NCI-H460 (cell line): ENCODE data around the gene TRPC1. TPM values are rescaled to one million over a fixed set of nuclear protein-coding genes. Genes with fewer than 3 reads are reported as not detected.

Experiments used
- DNase-seq: peaks from one replicate; pipeline ENCODE4 v3.0.0-alpha.2; 2016; ENCODE audit warnings: low read depth; ENCODE audit errors: extremely low read depth
- small RNA-seq, 2 experiments: library from RNA; depleted of rRNA; stranded (forward); fragments of <200 nt; gene quantifications; one replicate each; pipeline ENCODE3, GENCODE V24; 2014
- total RNA-seq: library from RNA; depleted of rRNA; stranded (reverse); fragments of >200 nt; shearing (Covaris generic); gene quantifications from 2 replicates; pipeline ENCODE4 v1.2.3, GENCODE V29; 2014; rRNA removed

Gene TRPC1
- total RNA-seq, 1 experiment from 2014 or later, result 12.2 TPM

DNA sequence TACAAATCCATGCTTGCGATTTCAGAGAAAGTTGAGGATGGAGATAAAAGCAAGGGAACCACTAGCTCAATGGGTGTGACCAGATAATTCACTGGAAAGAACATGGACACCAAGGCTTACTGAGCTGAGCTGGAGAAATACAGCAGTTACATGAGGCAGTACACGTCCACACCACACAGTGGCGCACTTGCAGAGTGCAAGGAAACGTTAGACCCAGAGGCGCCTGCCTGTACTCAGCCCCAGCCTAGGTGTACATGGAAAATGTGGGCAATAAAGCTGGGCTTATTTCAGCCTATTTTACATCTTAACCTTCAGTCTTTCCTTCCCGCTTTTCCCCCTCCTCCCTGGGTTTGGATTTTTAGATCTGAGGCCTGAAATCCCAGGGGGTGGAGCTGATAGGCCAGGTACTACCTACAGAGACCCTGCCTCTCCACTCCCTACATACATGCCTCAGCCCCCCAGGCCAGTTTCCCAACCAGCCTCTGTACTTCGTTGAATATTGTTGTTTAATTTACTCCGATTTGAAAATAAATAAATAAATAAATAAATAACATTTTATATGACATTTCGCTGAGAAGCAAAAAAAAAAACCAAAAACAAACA lies 105.0 kb downstream of the TRPC1 start:
- peak; percentile 63 for DNase-seq

DNA sequence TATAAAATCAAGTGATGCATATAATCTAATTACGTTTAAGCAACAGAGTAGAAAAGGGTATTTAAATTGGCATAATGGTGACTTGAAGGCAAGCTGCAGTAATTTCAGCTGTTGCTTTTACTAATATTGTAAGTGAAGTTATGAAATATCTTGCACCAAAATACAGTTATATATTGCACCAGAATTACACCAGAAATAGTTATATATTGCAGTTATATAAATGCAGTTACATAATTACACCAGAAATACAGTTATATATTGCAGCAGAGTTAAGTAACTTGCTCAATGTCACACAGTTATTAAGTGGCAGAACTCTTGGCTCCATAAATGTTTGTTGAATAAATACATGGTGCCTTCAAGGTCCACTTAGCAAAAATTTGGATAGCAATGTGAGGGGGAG lies 113.7 kb downstream of the TRPC1 start:
- DNase-seq, result no peak

DNA sequence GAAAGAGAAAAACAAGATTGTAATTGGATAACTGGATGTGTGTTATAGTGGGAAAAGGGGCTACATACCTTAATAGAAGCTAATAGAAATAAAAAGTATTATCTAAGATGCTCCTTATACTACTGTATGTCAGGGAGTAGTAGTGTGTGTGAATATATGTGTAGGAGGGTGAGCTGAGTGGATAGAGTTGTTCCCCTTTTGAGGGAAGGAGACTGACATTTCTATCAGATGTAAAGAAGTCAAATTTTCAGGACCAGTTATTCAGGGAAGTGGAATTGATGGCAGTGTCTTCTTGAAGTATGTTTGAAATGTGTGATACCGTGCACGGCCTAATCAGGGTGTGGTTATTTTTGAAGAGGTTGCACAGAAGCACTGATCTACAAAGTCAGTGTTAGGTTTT lies 116.0 kb downstream of the TRPC1 start:
- DNase-seq, result no peak

DNA sequence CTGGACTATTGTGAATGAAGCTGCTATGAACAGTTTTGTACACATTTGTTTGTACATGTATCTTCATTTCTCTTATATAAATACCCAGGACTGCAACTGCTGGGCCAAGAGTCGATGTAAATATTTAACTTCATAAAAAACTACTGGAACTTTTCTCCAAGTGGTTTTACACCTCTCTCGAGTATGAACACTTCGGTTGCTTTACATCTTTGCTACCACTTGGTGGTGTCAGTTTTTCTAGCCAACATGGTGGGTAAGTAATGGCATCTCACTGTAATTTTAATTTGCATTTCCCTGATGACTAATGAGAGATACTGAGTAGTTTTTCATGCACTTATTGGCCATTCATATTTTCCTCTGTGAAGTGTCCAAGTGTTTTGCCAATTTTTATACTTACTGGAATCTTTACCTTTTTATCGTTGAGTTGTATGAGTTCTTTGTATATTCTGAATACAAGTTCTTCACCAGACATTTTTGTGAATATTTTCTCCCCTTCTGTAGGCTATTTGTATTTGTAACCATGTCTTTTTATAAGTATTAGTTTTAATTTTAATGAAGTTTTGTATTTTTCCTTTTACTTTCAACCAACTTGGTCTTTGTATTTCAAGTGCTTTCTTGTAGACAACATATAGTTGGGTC lies 120.6 kb downstream of the TRPC1 start:
- peak; percentile 32 for DNase-seq

DNA sequence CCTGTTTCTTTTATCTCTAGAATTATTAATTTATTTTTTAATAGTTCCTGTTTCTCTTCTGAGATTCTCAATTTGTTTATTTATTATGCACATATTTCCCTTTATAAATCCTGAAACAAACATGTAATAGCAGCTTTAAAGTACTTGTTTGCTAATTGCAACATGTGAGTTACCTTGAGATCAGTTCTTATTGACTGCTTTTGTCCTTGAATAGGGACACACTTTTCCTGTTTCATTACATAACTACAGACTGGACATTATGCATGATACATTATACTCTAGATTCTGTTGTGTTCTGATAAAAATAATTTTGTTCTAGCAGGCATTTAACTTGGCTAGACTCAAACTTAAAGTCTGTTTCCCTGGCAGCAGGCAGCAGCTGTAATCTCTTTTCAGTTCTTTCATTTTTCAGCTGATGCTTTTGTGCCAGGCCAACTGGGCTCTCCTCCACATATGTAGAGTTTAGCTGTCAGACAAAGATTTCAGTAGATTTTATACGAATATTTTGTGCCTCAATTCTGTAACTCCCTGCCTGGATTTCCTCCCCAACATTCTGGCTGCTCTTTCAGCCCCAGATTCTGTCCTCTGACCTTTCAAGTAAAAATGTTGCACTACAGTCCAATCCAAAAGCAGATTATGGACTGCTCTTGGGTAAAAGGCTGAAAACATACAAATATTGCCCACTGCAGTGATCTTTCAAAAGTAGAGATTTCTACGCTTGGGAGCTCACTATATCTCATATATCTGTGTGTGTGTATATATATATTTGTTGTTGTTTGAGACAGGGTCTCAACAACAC lies 123.1 kb downstream of the TRPC1 start:
- DNase-seq, result no peak

DNA sequence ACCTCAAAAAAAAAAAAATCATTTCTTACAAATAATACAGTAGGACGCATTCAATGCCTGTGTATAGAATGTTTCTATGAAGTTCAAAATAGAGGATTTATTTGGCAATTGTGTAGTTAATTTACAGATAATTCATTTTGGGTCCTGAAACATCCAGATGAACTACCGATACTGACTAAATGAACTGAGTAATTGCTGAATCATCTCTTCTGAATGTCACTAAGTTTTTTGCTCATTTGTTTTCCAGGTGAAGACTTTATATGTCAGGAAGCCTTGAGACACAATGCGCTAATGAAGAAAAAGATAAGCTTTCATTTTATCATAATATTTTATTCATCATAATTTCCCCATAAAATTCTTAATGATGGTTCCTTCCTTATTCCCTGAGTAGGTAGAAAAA lies 125.3 kb downstream of the TRPC1 start:
- DNase-seq, result no peak

DNA sequence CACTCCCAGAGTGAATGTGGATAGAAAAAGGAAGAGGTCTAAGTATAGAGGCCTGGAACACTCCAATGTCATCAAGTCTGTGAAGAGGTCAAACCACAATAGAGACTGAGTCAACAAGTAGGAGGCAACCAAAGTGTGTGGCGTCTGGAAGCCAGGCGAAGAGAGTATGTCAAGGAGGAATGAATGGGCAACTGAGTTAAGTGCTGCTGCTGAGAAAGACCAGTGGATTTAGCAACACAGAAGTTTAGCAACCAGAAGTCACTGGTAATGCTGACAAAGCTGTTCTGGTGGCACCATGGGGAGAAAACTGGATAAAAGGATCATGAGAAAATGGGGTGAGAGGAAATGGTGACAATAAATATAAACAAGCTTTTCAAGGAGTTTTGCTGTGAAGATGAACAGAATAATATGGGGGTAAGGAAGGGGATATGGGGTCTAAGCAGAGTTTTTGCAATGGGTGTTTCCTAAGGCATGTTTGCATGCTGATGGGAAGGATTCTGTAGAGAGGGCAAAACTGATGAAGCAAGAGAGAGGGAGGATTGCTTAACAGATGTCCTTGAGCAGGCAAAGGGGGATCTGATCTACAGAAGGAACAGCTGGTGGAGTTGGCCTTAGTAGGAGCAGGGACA lies 126.7 kb downstream of the TRPC1 start:
- DNase-seq, result no peak

DNA sequence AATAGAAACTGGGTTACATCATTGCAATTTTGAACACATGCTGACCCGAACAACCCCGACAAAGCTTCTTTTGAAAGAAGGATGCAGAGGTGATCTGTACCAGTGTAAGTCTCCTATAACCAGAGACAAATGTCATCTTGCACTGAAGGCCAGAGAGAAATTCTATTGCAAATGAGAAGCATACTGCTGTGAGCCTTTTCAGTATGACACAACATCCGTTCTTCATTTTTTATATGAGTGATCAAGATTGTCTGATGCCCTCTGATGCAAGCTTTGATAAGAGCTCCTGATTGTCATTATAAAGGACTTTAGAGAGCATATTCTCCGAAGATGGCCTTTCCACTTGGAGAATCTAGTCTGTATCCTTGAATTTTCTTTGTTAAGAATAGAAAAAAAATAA lies 128.2 kb downstream of the TRPC1 start:
- DNase-seq, result no peak

DNA sequence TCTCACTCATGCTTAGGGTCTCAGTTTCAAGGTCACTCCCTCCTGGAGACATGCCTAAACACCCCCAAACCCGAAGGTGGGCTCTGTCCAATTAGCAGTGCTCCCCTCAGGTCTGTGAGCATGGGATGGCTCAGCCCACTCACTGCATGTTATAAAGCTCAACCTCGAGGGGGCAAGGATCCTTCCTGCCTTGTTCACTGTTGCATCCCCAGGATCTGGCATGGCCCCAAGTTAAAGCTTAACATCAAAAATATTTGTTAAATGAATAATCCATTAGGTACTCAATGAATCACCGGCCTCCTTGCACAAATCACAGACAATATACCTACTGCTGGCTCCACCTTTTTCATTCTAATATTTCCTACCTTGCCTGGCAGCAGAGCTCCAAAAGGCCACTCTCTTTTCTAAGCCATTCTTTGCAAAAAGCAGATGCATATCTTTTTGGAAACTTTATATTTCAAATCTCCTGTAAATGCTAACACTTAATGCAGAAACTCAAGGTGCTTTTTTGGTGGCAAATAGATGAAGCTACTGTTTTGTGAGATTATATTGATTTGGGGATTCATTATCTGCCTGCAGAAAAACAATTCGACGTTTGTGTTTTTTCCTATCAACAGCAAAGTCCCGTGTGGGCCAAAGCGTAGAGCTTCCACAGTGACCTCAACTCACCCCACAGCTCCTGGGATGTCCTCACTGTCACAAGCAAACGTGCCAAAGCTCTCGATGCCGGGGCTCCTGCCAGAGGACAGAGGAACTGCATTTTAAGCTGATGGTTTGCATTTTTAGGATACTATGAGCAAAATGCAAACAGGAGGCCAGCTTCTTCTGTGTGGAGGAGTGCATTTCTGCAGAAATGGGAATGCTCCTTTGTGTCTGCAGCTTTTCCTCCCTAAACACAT lies 129.7 kb downstream of the TRPC1 start:
- no peak for DNase-seq

DNA sequence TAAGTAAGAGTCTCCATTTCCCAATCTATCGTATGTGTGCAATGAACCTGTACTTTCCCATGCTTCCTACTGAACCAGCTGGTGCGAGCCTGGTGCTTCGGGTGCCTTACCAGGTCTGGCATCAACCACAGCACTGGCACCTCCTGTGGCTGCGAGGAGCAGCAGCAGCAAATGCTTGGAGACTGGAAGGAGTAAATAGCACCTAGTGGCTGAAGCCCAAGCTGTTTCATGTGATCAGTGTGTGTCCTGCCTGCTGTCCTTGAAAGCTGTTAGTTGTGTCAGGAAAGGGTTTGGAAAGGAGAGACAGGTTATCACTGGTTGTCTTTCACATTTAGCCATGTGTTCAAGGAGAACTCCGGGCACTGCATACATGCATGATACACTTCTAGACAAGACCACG lies 133.2 kb downstream of the TRPC1 start:
- peak; percentile 31 for DNase-seq

Small RNAs within 50 kb of the gene (small RNA-seq; reads per million reads assigned to genes)
- 0 reads per million in 2 experiments for gene RNU7-47P

Other genes with a start within 250 kb of the TRPC1 start
- 20.2 and 22.2 TPM in 2 replicates for gene ATR, start 145.3 kb upstream of the TRPC1 start, total RNA-seq
- 43.0 and 44.6 TPM in 2 replicates for gene PLS1, start 127.6 kb upstream of the TRPC1 start, total RNA-seq
- 19.2 and 20.8 TPM in 2 replicates for gene PCOLCE2, start 165.0 kb downstream of the TRPC1 start, total RNA-seq
- 0.29 and 0.47 TPM in 2 replicates for gene PAQR9, start 239.6 kb downstream of the TRPC1 start, total RNA-seq